Stimulated activated naive CD8-positive, alpha-beta T cell treated with anti-CD3 and anti-CD28 coated beads, Interleukin-15, Interleukin-2, amounts not matched to agents 100 ng/mL and 50 ng/mL, for 24 hours (primary cell): Measurements from ENCODE around the gene ABCG1.
A peak's percentile ranks its signal among the peaks of the same experiment; 100 is the strongest.

Experiments used
- H3K27ac Mint-ChIP-seq: one replicate; pipeline ENCODE4 v1.8.0; 2021; ENCODE audit warnings: mild to moderate bottlenecking, mixed read lengths
- H3K27me3 Mint-ChIP-seq: one replicate; pipeline ENCODE4 v1.8.0; 2021; ENCODE audit warnings: mixed read lengths
- H3K36me3 Mint-ChIP-seq: one replicate; pipeline ENCODE4 v1.8.0; 2021; ENCODE audit warnings: low read depth, mixed read lengths
- H3K4me1 Mint-ChIP-seq: one replicate; pipeline ENCODE4 v1.8.0; 2021; ENCODE audit warnings: low read depth, mixed read lengths
- H3K4me3 Mint-ChIP-seq: one replicate; pipeline ENCODE4 v1.8.0; 2021; ENCODE audit warnings: mild to moderate bottlenecking, mixed read lengths
- H3K9me3 Mint-ChIP-seq: one replicate; pipeline ENCODE4 v1.8.0; 2021; ENCODE audit warnings: mixed read lengths

ABCG1 gene

GRCh38 chr21:42216726-42217572, 2.0 kb upstream of the ABCG1 start:
- H3K4me3 Mint-ChIP-seq = no peak overlapping the region

GRCh38 chr21:42219606-42220137, 732 bp downstream of the ABCG1 start:
- H3K27me3 Mint-ChIP-seq = no peaks in the 10 kb centered on the region

More at GRCh38 chr21:42216726-42217572, 2.0 kb upstream of the ABCG1 start:
- H3K27ac Mint-ChIP-seq = no peak overlapping the region
- peaks cover 18% of the 10 kb centered on the region for H3K4me1 Mint-ChIP-seq
- H3K9me3 Mint-ChIP-seq = peaks cover 7% of the 10 kb centered on the region
- H3K36me3 Mint-ChIP-seq = no peaks in the 10 kb centered on the region
- no peaks in the 10 kb centered on the region for H3K27me3 Mint-ChIP-seq

GRCh38 chr21:42220138-42220701, 1.3 kb downstream of the ABCG1 start:
- Mint-ChIP-seq H3K4me1 (peaks cover 22% of the 10 kb centered on the region), H3K9me3 (peaks cover 7% of the 10 kb centered on the region), H3K27ac (peak overlapping the region; percentile 56), H3K27me3 (no peaks in the 10 kb centered on the region), H3K4me3 (peak overlapping the region; percentile 87), H3K36me3 (no peaks in the 10 kb centered on the region)

More at GRCh38 chr21:42219606-42220137, 732 bp downstream of the ABCG1 start:
- peaks cover 22% of the 10 kb centered on the region for H3K4me1 Mint-ChIP-seq
- H3K36me3 Mint-ChIP-seq = no peaks in the 10 kb centered on the region
- peak overlapping the region; percentile 87 for H3K4me3 Mint-ChIP-seq
- peaks cover 7% of the 10 kb centered on the region for H3K9me3 Mint-ChIP-seq
- peak overlapping the region; percentile 56 for H3K27ac Mint-ChIP-seq

- no peaks in the 10 kb centered on the region for H3K9me3 Mint-ChIP-seq
- H3K27me3 Mint-ChIP-seq = no peaks in the 10 kb centered on the region
- H3K36me3 Mint-ChIP-seq = peaks cover 12% of the 10 kb centered on the region
- no peak overlapping the region for H3K4me3 Mint-ChIP-seq
- peaks cover 30% of the 10 kb centered on the region for H3K4me1 Mint-ChIP-seq
- H3K27ac Mint-ChIP-seq = no peak overlapping the region
These were observed 2.8 kb downstream of the ABCG1 start for GRCh38 chr21:42221581-42222345.

GRCh38 chr21:42222386-42222785, 3.4 kb downstream of the ABCG1 start:
- Mint-ChIP-seq H3K27ac (no peak overlapping the region), H3K27me3 (no peaks in the 10 kb centered on the region), H3K9me3 (no peaks in the 10 kb centered on the region), H3K4me1 (peaks cover 36% of the 10 kb centered on the region), H3K36me3 (peaks cover 16% of the 10 kb centered on the region), H3K4me3 (no peak overlapping the region)

- H3K27me3 Mint-ChIP-seq = no peaks in the 10 kb centered on the region
- peaks cover 20% of the 10 kb centered on the region for H3K36me3 Mint-ChIP-seq
- no peak overlapping the region for H3K27ac Mint-ChIP-seq
- no peak overlapping the region for H3K4me3 Mint-ChIP-seq
- peaks cover 41% of the 10 kb centered on the region for H3K4me1 Mint-ChIP-seq
- no peaks in the 10 kb centered on the region for H3K9me3 Mint-ChIP-seq
These were observed 4.0 kb downstream of the ABCG1 start for GRCh38 chr21:42222821-42223390.

GRCh38 chr21:42223826-42224575, 5.1 kb downstream of the ABCG1 start:
- Mint-ChIP-seq H3K27ac (no peak overlapping the region), H3K27me3 (no peaks in the 10 kb centered on the region), H3K9me3 (no peaks in the 10 kb centered on the region)

GRCh38 chr21:42225042-42225441, 6.1 kb downstream of the ABCG1 start:
- Mint-ChIP-seq H3K9me3 (no peaks in the 10 kb centered on the region), H3K4me1 (peaks cover 61% of the 10 kb centered on the region), H3K4me3 (no peak overlapping the region), H3K27me3 (no peaks in the 10 kb centered on the region), H3K36me3 (peaks cover 20% of the 10 kb centered on the region), H3K27ac (no peak overlapping the region)

More at GRCh38 chr21:42223826-42224575, 5.1 kb downstream of the ABCG1 start:
- H3K36me3 Mint-ChIP-seq = peaks cover 20% of the 10 kb centered on the region
- H3K4me3 Mint-ChIP-seq = no peak overlapping the region
- H3K4me1 Mint-ChIP-seq = peaks cover 52% of the 10 kb centered on the region

GRCh38 chr21:42225571-42226155, 6.7 kb downstream of the ABCG1 start:
- Mint-ChIP-seq H3K9me3 (no peaks in the 10 kb centered on the region), H3K27me3 (no peaks in the 10 kb centered on the region), H3K4me3 (no peak overlapping the region), H3K27ac (no peak overlapping the region), H3K4me1 (peaks cover 61% of the 10 kb centered on the region), H3K36me3 (peaks cover 20% of the 10 kb centered on the region)

GRCh38 chr21:42226626-42227025, 7.7 kb downstream of the ABCG1 start:
- no peak overlapping the region for H3K27ac Mint-ChIP-seq
- no peaks in the 10 kb centered on the region for H3K9me3 Mint-ChIP-seq
- peaks cover 60% of the 10 kb centered on the region for H3K4me1 Mint-ChIP-seq
- no peak overlapping the region for H3K4me3 Mint-ChIP-seq
- H3K36me3 Mint-ChIP-seq = peaks cover 20% of the 10 kb centered on the region
- H3K27me3 Mint-ChIP-seq = no peaks in the 10 kb centered on the region

- peaks cover 63% of the 10 kb centered on the region for H3K4me1 Mint-ChIP-seq
- peak overlapping the region; percentile 62 for H3K4me3 Mint-ChIP-seq
- H3K36me3 Mint-ChIP-seq = peaks cover 20% of the 10 kb centered on the region
These were observed 9.2 kb downstream of the ABCG1 start for GRCh38 chr21:42227909-42228708.

GRCh38 chr21:42228709-42229220, 9.8 kb downstream of the ABCG1 start:
- H3K4me1 Mint-ChIP-seq = peaks cover 70% of the 10 kb centered on the region
- H3K4me3 Mint-ChIP-seq = peak overlapping the region; percentile 35

More at GRCh38 chr21:42227909-42228708, 9.2 kb downstream of the ABCG1 start:
- Mint-ChIP-seq H3K27ac (peak overlapping the region; percentile 71), H3K27me3 (no peaks in the 10 kb centered on the region), H3K9me3 (no peaks in the 10 kb centered on the region)

GRCh38 chr21:42229676-42230075, 10.7 kb downstream of the ABCG1 start:
- Mint-ChIP-seq H3K27ac (no peak overlapping the region), H3K4me3 (no peak overlapping the region), H3K4me1 (peaks cover 79% of the 10 kb centered on the region), H3K27me3 (no peaks in the 10 kb centered on the region), H3K9me3 (no peaks in the 10 kb centered on the region), H3K36me3 (peaks cover 20% of the 10 kb centered on the region)

More at GRCh38 chr21:42228709-42229220, 9.8 kb downstream of the ABCG1 start:
- Mint-ChIP-seq H3K27ac (no peak overlapping the region), H3K36me3 (peaks cover 20% of the 10 kb centered on the region), H3K9me3 (no peaks in the 10 kb centered on the region), H3K27me3 (no peaks in the 10 kb centered on the region)
